Measurements from ENCODE around the gene TXNL4B. TPM values are rescaled to one million over a fixed set of nuclear protein-coding genes. Genes with fewer than 3 reads are reported as not detected.

TXNL4B gene
- total RNA-seq, 1 experiment from 2014 or later, result 17.4 TPM

- Mint-ChIP-seq H3K36me3 (ENCODE audit: insufficient read depth, unreplicated experiment) (no peaks in the 10 kb centered on the region), H3K4me3 (ENCODE audit: unreplicated experiment) (no peak overlapping the region), H3K9me3 (ENCODE audit: unreplicated experiment) (no peaks in the 10 kb centered on the region), H3K27me3 (ENCODE audit: insufficient read depth, unreplicated experiment) (no peaks in the 10 kb centered on the region), H3K27ac (ENCODE audit: low read depth, unreplicated experiment) (no peak overlapping the region), H3K4me1 (ENCODE audit: insufficient read depth, unreplicated experiment) (no peaks in the 10 kb centered on the region)
- DNase-seq (ENCODE audit: unreplicated experiment), result no peak
- BruUV-seq (replicated peaks), result no TSS peak
- POLR2A ChIA-PET, result no interaction called here
- no peak for TF ChIP-seq CTCF (IDR thresholded peaks at IDR 0.05; ENCODE audit: unreplicated experiment)
- CTCF ChIA-PET, result no interaction called here
- intact Hi-C loops (cut with micrococcal nuclease), result no loop called here
Observed at GRCh38 chr16:72073560-72074230, 19.7 kb downstream of the TXNL4B start.

- Mint-ChIP-seq H3K36me3 (ENCODE audit: insufficient read depth, unreplicated experiment) (no peaks in the 10 kb centered on the region), H3K27me3 (ENCODE audit: insufficient read depth, unreplicated experiment) (no peaks in the 10 kb centered on the region), H3K4me1 (ENCODE audit: insufficient read depth, unreplicated experiment) (no peaks in the 10 kb centered on the region), H3K9me3 (ENCODE audit: unreplicated experiment) (no peaks in the 10 kb centered on the region), H3K4me3 (ENCODE audit: unreplicated experiment) (no peak overlapping the region), H3K27ac (ENCODE audit: low read depth, unreplicated experiment) (no peak overlapping the region)
- intact Hi-C loops (cut with micrococcal nuclease), result no loop called here
- DNase-seq (ENCODE audit: unreplicated experiment), result no peak
- ChIA-PET CTCF (no interaction called here), POLR2A (no interaction called here)
- TF ChIP-seq CTCF (IDR thresholded peaks at IDR 0.05; ENCODE audit: unreplicated experiment), result no peak
- no TSS peak for BruUV-seq (replicated peaks)
Observed at GRCh38 chr16:72072514-72073342, 20.7 kb downstream of the TXNL4B start.

GRCh38 chr16:72068930-72069329 is 24.5 kb downstream of the TXNL4B start:
- ChIA-PET CTCF (interaction anchor here (0.7 to 6.7 kb wide), 5 partner anchors 15 to 395 kb away, joined by 4 to 65 read pairs (median 14); partner anchors contain the start of genes DHX38 and TXNL4B), POLR2A (interaction anchor here (1.0 kb wide), 1 partner anchor 24 kb away, joined by 9 read pairs; the partner anchor contains the start of genes DHX38 and TXNL4B)
- Mint-ChIP-seq H3K36me3 (ENCODE audit: insufficient read depth, unreplicated experiment) (no peaks in the 10 kb centered on the region), H3K27me3 (ENCODE audit: insufficient read depth, unreplicated experiment) (no peaks in the 10 kb centered on the region), H3K4me1 (ENCODE audit: insufficient read depth, unreplicated experiment) (no peaks in the 10 kb centered on the region), H3K4me3 (ENCODE audit: unreplicated experiment) (no peak overlapping the region), H3K27ac (ENCODE audit: low read depth, unreplicated experiment) (no peak overlapping the region), H3K9me3 (ENCODE audit: unreplicated experiment) (no peaks in the 10 kb centered on the region)
- intact Hi-C loops (cut with micrococcal nuclease), result no loop called here
- no TSS peak for BruUV-seq (replicated peaks)
- no peak for TF ChIP-seq CTCF (IDR thresholded peaks at IDR 0.05; ENCODE audit: unreplicated experiment)
- DNase-seq (ENCODE audit: unreplicated experiment), result no peak

- no TSS peak for BruUV-seq (replicated peaks)
- Mint-ChIP-seq H3K36me3 (ENCODE audit: insufficient read depth, unreplicated experiment) (no peaks in the 10 kb centered on the region), H3K27me3 (ENCODE audit: insufficient read depth, unreplicated experiment) (no peaks in the 10 kb centered on the region), H3K4me1 (ENCODE audit: insufficient read depth, unreplicated experiment) (no peaks in the 10 kb centered on the region), H3K9me3 (ENCODE audit: unreplicated experiment) (no peaks in the 10 kb centered on the region), H3K27ac (ENCODE audit: low read depth, unreplicated experiment) (peak overlapping the region; percentile 43), H3K4me3 (ENCODE audit: unreplicated experiment) (no peak overlapping the region)
- peak; percentile 43 for TF ChIP-seq CTCF (IDR thresholded peaks at IDR 0.05; ENCODE audit: unreplicated experiment)
- intact Hi-C loops (cut with micrococcal nuclease), result loop anchor here (1.0 kb wide), 1 partner anchor 33 kb away; no protein-coding TSS in a partner anchor
- DNase-seq (ENCODE audit: unreplicated experiment), result peak; percentile 54
- CTCF ChIA-PET, result interaction anchor here (0.6 to 6.7 kb wide), 23 partner anchors 11 to 1900 kb away, joined by 3 to 65 read pairs (median 4); partner anchors contain the start of genes DHX38, HP and TXNL4B
- POLR2A ChIA-PET, result interaction anchor here (0.6 to 1.1 kb wide), 2 partner anchors 28 to 314 kb away, joined by 3 read pairs; no protein-coding TSS in a partner anchor
Observed at GRCh38 chr16:72066747-72067146, 26.7 kb downstream of the TXNL4B start.
